ENCODE data around the gene DGKB.

- TF ChIP-seq, protein P1, sequence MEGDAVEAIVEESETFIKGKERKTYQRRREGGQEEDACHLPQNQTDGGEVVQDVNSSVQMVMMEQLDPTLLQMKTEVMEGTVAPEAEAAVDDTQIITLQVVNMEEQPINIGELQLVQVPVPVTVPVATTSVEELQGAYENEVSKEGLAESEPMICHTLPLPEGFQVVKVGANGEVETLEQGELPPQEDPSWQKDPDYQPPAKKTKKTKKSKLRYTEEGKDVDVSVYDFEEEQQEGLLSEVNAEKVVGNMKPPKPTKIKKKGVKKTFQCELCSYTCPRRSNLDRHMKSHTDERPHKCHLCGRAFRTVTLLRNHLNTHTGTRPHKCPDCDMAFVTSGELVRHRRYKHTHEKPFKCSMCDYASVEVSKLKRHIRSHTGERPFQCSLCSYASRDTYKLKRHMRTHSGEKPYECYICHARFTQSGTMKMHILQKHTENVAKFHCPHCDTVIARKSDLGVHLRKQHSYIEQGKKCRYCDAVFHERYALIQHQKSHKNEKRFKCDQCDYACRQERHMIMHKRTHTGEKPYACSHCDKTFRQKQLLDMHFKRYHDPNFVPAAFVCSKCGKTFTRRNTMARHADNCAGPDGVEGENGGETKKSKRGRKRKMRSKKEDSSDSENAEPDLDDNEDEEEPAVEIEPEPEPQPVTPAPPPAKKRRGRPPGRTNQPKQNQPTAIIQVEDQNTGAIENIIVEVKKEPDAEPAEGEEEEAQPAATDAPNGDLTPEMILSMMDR (IDR thresholded peaks at IDR 0.05 in 4 of 5, conservative IDR thresholded peaks at IDR 0.05 in 1 of 5) = no peak
- no peak for TF ChIP-seq POLR2A (IDR thresholded peaks at IDR 0.05)
Observed at GRCh38 chr7:14934839-14935238, 32.3 kb upstream of the DGKB start.
